Hypothalamus (tissue), 51 donors: ENCODE results near the gene PCNX4.
A peak's percentile ranks its signal among the peaks of the same experiment; 100 is the strongest.

ENCODE experiments used
- DNase-seq, 51 donors: peaks; one replicate each; lab custom pipeline; 2025; lab: John Stamatoyannopoulos, UW

Gene PCNX4

DNA sequence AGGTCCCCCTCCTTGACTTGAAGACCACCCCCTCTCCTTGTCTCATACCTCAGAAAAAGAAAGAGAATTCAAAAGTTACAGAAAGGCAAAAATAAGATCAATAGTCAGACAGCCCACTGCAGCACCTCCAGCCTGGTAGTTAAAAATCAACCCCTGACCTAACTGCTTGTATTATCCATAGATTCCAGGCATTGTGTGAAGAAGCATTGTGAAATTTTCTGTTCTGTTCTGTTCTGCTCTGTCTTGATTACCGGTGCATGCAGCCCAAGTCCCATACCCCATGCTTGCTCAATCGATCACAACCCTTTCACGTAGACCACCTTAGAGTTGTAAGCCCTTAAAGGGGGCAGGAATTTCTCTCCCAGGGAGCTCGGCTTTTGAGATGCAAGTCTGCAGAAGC is 79.2 kb downstream of the PCNX4 start:
- DNase-seq = no peak

GRCh38 chr14:60171690-60172089 is 80.0 kb downstream of the PCNX4 start:
- DNase-seq = no peak

- no peak for DNase-seq
Measured at GRCh38 chr14:60174352-60175254, 82.9 kb downstream of the PCNX4 start.

GRCh38 chr14:60175255-60175902 is 83.7 kb downstream of the PCNX4 start:
- no peak for DNase-seq

GRCh38 chr14:60178164-60178563 is 86.4 kb downstream of the PCNX4 start:
- DNase-seq = no peak

- DNase-seq = no peak
Measured at GRCh38 chr14:60178820-60179219, 87.1 kb downstream of the PCNX4 start.

GRCh38 chr14:60179431-60179869 is 87.7 kb downstream of the PCNX4 start:
- DNase-seq = no peak

- no peak for DNase-seq
Measured at GRCh38 chr14:60183138-60183537, 91.4 kb downstream of the PCNX4 start.

DNA sequence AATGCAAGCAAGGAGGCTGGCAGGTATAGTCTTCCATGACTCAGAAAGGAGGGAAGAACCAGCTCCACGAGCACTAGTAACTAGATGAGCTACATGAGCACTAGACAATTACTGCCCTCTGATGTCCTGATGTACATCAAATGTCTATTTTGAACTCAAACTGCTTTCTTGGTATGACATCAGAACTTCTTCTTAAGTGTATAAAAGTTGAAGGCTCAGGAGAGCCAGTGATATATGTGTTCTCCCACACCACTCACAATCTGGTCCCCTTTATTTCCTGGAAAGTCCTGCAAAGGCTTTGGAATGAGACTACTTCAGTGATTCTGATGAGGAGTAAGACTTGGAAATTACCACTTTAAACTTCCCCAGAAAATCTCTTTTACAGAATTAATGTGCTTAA is 92.0 kb downstream of the PCNX4 start:
- peak in 1 of 51 donors; percentile 47 for DNase-seq

DNA sequence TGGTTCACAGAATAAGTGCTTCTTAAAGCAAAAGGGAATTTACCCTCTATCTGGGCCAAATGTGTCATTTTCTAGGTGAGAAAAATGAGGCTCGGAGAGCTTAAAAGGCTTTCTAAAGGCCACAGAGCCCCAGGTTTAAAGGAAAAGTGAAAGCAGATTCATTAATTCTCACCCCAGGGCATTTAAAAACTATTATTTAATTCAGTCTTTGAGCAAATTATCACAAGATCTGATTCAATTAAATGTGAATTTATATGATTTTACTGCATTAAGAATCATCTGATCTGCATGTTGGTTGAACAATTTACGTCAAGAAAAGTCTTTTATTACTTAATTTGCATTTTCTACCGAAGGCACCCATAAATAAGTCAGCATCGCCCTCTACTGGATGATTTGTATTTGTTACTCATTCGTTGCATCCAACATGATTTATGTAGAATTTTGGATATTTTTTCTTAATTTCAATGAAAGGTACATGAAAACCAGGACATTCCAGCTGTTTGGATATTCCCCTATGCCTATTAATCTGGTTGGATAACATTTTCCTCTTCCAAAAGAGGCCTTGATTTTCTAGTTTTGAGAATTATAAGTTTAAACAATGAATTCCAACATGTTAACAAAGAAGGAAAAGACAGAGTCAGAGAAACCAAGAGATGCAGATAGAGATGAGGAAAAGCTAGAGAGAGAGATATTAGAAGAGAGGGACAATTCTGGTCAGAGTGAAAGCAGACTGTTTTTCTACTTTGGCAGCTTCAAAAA is 92.6 kb downstream of the PCNX4 start:
- peak in 4 of 51 donors; percentile 11 to 66 (median 20) for DNase-seq

GRCh38 chr14:60184905-60185555 is 93.3 kb downstream of the PCNX4 start:
- no peak for DNase-seq

DNA sequence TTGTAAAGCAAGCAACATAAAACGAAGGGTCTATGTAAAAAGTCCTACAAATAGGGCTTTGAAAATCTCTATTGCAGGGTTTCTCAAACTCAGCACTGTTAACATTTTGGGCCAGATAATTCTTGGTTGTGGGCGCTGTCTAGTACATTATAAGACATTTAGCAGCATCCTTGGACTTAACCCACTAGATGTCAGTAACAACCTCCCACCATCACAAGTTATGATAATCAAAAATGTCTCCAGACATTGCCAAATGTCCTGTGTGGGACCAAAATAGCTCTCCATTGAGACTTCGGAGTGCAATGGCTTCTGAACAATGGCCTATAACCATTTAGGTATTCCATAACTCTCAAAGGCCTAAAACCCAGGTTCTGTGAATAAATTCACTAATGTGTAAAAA is 96.4 kb downstream of the PCNX4 start:
- no peak for DNase-seq

DNA sequence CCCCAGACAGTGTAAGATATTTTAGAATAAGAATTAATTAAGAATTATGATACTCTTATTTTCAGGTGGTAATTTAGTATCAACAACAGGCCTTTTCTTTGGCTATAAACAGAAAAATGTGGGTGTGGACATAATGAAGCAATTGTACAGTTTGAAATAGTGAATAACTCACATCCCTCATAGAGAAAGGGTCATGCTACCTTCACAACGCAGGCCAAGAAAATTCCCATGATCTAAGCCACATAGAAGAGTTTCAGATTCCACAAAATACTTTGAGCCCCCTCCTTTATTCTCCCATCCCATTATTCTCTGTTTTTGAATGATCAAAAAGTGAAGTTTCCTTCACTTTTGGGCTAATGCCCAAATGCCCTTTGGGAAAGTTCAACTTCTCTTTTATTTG is 97.0 kb downstream of the PCNX4 start:
- no peak for DNase-seq

GRCh38 chr14:60189923-60190840 is 98.5 kb downstream of the PCNX4 start:
- peak in 1 of 51 donors; percentile 8 for DNase-seq

DNA sequence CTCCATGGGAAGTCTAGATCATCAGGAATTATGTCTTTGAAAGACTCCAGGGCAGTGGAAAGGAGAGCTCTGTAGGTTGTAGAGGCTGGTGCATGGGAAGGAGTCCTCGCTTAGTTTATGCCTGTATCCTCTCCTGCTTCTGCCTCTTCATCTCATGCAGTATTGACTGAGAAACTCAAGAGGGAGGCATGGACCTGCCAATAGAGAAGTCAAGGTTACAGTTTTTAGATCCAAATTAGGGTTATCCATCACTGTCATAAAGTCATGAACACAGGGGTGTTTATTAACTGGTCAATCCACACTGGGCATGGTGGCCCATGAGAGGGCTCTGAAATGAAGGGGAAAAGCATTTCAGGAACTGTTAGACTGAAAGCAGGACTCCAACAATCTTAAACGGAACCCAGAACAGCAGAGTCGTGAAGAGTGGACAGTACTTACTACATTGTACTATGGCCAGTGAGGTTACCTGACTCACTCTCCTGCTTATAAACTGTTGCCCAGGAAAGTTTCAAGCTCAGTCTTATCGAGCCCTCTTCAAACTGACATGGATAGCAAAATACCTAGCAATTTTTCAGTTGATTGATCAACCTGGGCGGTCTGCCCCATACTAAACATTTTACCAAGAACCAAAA is 103.6 kb downstream of the PCNX4 start:
- no peak for DNase-seq

DNA sequence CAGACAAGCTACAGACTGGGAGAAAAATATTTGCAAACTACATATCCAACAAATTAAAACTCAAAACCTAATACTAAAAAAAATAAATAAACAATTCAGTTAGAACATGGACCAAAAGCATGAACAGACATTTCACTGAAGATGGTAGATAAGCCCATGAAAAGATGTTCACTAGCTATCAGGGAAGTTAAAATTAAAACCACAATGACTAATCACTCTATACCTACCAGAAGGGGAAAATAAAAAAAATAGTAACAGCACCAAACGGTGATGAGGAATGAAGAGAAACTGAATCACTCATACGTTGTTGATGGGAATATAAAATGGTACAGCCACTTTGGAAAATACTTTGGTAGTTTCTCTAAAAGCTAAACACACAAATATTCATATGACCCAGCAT is 104.6 kb downstream of the PCNX4 start:
- no peak for DNase-seq

DNA sequence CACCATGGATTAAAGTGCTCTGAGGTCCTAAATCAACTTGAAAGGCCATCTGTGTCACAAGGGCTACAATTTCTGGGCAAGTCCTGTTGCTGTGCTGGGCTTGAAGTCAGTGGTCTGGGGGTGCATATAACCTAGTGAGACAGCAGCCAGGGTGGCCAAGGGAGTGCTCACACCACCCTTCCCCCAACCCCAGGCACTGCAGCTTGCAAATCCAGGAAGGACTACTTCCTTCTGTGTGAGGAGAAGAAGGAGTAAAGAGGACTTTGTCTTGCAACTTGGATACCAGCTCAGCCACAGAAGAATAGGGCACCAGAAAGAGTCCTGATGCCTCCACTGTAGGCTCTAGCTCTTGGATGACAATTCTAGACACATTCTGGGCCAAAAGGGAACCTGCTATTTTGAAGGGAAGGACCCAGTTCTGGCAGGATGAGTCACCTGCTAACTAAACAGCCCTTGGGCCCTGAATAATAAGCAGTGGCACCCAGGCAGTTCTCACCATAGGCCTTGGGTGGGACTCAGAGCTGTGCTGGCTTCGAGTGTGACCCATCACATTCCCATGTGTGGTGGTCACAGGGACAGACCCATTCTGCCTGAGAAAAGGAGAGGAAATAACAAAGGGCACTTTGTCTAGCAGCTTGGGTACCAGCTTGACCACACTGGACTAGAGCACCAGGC is 106.0 kb downstream of the PCNX4 start:
- no peak for DNase-seq

- DNase-seq = no peak
Measured at GRCh38 chr14:60199321-60199720, 107.6 kb downstream of the PCNX4 start.
